ENCODE results near the gene ISLR2.
"Not testable (repeated sequence)": the region's sequence is repeated elsewhere in the genome, so short reads cannot be mapped to it uniquely, and the experiment has no call there.

Gene ISLR2

GRCh38 chr15:74130155-74130848, at the start of gene ISLR2:
ISLR2 (plus strand) TSS chr15:74130586; CDS start chr15:74132755, 2,169 bp downstream.
- DNase-seq: peak in 3 of 58 donors; percentile 26 to 44 (median 33)

GRCh38 chr15:74082450-74082849, 47.9 kb upstream of the ISLR2 start, which contains the start of gene GOLGA6A:
GOLGA6A (minus strand) TSS chr15:74082550; CDS start chr15:74082509, 41 bp downstream.
- not testable (repeated sequence) for DNase-seq

GRCh38 chr15:74094567-74094966, 35.8 kb upstream of the ISLR2 start:
- not testable (repeated sequence) for DNase-seq

GRCh38 chr15:74095610-74096009, 34.8 kb upstream of the ISLR2 start:
- DNase-seq: not testable (repeated sequence)

GRCh38 chr15:74096753-74097474, 33.5 kb upstream of the ISLR2 start:
- not testable (repeated sequence) for DNase-seq

GRCh38 chr15:74099963-74100733, 30.2 kb upstream of the ISLR2 start:
- DNase-seq: not testable (repeated sequence)

- no peak for DNase-seq
These were observed 22.3 kb upstream of the ISLR2 start for GRCh38 chr15:74108111-74108510.

GRCh38 chr15:74108611-74109010, 21.8 kb upstream of the ISLR2 start:
- not testable (repeated sequence) for DNase-seq

- no peak for DNase-seq
These were observed 20.7 kb upstream of the ISLR2 start for GRCh38 chr15:74109713-74110112.

GRCh38 chr15:74120426-74120825, 10.0 kb upstream of the ISLR2 start:
- no peak for DNase-seq

- DNase-seq: no peak
These were observed 9.3 kb upstream of the ISLR2 start for GRCh38 chr15:74121039-74121438.

- DNase-seq: no peak
These were observed 8.5 kb upstream of the ISLR2 start for GRCh38 chr15:74121858-74122257.

- no peak for DNase-seq
These were observed 7.8 kb upstream of the ISLR2 start for GRCh38 chr15:74122403-74123130.

GRCh38 chr15:74123131-74123429, 7.3 kb upstream of the ISLR2 start:
- DNase-seq: no peak

GRCh38 chr15:74123658-74124057, 6.7 kb upstream of the ISLR2 start:
- no peak for DNase-seq

- no peak for DNase-seq
These were observed 6.2 kb upstream of the ISLR2 start for GRCh38 chr15:74124196-74124595.

GRCh38 chr15:74124759-74125158, 5.6 kb upstream of the ISLR2 start:
- no peak for DNase-seq

- peak in 57 of 58 donors; percentile 33 to 94 (median 77) for DNase-seq
These were observed 3.0 kb upstream of the ISLR2 start for GRCh38 chr15:74127255-74127953.

- DNase-seq: peak in 1 of 58 donors; percentile 53
These were observed 2.2 kb upstream of the ISLR2 start for GRCh38 chr15:74127954-74128784.

Data from anterior cingulate cortex (tissue), 58 donors.